ENCODE measurements around the gene PARP12.

Gene PARP12

GRCh38 chr7:140061607-140061930 is 1.2 kb downstream of the PARP12 start:
- Histone ChIP-seq H3K27me3 (replicated peaks; ENCODE audit: control insufficient read depth, insufficient read depth, low read length) (no peaks in the 10 kb centered on the region), H3K4me3 (replicated peaks; ENCODE audit: low read depth, low read length) (peak overlapping the region; percentile 77), H3K36me3 (ENCODE audit: control insufficient read depth, insufficient read depth, low read length) (no peaks in the 10 kb centered on the region)
- TF ChIP-seq, protein P1, sequence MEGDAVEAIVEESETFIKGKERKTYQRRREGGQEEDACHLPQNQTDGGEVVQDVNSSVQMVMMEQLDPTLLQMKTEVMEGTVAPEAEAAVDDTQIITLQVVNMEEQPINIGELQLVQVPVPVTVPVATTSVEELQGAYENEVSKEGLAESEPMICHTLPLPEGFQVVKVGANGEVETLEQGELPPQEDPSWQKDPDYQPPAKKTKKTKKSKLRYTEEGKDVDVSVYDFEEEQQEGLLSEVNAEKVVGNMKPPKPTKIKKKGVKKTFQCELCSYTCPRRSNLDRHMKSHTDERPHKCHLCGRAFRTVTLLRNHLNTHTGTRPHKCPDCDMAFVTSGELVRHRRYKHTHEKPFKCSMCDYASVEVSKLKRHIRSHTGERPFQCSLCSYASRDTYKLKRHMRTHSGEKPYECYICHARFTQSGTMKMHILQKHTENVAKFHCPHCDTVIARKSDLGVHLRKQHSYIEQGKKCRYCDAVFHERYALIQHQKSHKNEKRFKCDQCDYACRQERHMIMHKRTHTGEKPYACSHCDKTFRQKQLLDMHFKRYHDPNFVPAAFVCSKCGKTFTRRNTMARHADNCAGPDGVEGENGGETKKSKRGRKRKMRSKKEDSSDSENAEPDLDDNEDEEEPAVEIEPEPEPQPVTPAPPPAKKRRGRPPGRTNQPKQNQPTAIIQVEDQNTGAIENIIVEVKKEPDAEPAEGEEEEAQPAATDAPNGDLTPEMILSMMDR (IDR thresholded peaks at IDR 0.05; ENCODE audit: insufficient read depth, low read length, poor library complexity, severe bottlenecking) = no peak
- DNase-seq (ENCODE audit: extremely low read depth, insufficient read length) = no peak

- DNase-seq (ENCODE audit: extremely low read depth, insufficient read length) = no peak
- no peaks in the 10 kb centered on the region for H3K36me3 ChIP-seq (ENCODE audit: control insufficient read depth, insufficient read depth, low read length)
- H3K4me3 ChIP-seq (replicated peaks; ENCODE audit: low read depth, low read length) = peak overlapping the region; percentile 77
- H3K27me3 ChIP-seq (replicated peaks; ENCODE audit: control insufficient read depth, insufficient read depth, low read length) = no peaks in the 10 kb centered on the region
- TF ChIP-seq, protein P1 (IDR thresholded peaks at IDR 0.05; ENCODE audit: insufficient read depth, low read length, poor library complexity, severe bottlenecking) = no peak
Observed at GRCh38 chr7:140060788-140061606, 1.8 kb downstream of the PARP12 start.

DNA sequence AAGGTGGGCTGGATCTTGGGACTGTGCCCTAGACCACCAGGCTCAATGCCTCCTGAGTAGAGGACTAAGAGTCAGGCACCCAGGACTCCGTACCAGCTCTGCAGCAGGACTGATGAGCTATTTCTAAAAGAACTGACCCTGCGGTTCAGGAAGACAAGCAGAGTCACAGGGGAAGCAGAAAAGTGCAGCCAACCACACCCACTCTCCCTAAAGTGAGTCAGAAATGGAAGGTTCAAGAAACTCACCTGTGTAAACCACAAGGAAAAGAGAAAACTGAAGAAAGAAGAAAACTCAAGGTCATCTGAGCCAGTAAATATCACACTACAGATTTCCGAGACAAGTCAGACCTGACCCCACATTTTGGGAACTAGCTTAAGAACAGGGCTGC is 2.5 kb downstream of the PARP12 start:
- no peak for DNase-seq (ENCODE audit: extremely low read depth, insufficient read length)
- TF ChIP-seq, protein P1 (IDR thresholded peaks at IDR 0.05; ENCODE audit: insufficient read depth, low read length, poor library complexity, severe bottlenecking) = no peak
- Histone ChIP-seq H3K4me3 (replicated peaks; ENCODE audit: low read depth, low read length) (no peak overlapping the region), H3K36me3 (ENCODE audit: control insufficient read depth, insufficient read depth, low read length) (no peaks in the 10 kb centered on the region), H3K27me3 (replicated peaks; ENCODE audit: control insufficient read depth, insufficient read depth, low read length) (no peaks in the 10 kb centered on the region)

DNA sequence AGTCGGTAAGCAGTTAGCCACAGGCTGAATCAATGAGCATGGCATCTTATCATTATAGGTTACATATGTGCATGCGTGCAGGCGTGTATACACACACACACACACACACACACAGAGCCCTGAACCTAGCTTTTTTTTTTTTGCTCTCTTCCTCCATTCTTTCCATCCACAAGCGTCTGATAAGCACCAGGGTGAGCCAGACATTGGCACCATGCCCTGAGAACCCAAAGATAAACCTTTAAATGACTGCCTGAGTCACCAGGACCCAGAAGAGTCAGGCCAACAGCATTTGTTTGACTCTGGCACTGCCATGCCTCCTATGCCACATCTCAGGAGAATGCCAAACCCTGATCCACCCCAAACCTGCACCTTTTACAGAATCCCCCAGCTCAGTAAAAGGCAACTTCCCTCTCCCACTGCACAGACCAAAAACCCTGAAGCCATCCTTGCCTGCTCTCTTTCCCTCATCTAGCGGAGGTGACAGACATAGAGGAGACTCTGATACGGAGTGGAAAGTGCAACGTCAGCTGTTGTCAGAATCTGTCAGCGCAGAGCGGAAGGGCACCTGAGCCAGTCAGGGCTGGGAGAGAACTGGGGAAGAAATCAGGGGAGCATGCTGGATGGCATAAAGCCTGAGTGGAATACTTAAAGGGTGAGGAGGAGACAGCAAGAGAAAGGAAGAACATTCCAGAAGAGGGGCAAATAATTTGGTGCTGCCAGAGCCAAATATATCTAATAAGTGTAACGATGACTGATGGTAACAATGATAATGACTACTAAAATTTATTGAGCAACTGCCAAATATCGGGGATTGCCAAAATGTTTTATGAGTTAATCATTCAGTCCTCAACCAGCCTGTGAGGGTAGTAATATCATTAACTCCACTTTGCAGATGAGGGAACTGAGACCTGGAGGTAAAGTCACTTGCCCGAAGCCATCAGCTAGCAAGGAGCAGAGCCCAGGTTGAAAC is 3.2 kb downstream of the PARP12 start:
- Histone ChIP-seq H3K27me3 (replicated peaks; ENCODE audit: control insufficient read depth, insufficient read depth, low read length) (no peaks in the 10 kb centered on the region), H3K36me3 (ENCODE audit: control insufficient read depth, insufficient read depth, low read length) (no peaks in the 10 kb centered on the region), H3K4me3 (replicated peaks; ENCODE audit: low read depth, low read length) (no peak overlapping the region)
- DNase-seq (ENCODE audit: extremely low read depth, insufficient read length) = no peak
- TF ChIP-seq, protein P1 (IDR thresholded peaks at IDR 0.05; ENCODE audit: insufficient read depth, low read length, poor library complexity, severe bottlenecking) = no peak

DNA sequence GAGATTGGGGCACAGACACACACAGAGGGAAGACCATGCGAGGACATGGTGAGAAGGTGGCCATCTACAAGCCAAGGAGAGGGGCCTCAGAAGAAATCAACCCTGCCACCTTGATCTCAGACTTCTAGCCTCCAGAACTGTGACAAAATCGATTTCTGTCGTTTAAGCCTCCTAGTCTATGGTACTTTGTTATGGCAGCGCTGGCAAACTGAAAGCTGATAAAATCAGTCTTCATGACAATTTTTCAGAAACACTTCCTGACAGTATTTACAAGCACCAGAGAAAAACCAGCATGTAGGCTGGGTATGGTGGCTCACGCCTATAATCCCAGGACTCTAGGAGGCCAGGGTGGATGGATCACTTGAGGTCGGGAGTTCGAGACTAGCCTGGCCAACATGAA is 4.2 kb downstream of the PARP12 start:
- TF ChIP-seq, protein P1 (IDR thresholded peaks at IDR 0.05; ENCODE audit: insufficient read depth, low read length, poor library complexity, severe bottlenecking) = no peak
- DNase-seq (ENCODE audit: extremely low read depth, insufficient read length) = no peak
- no peaks in the 10 kb centered on the region for H3K27me3 ChIP-seq (replicated peaks; ENCODE audit: control insufficient read depth, insufficient read depth, low read length)
- H3K4me3 ChIP-seq (replicated peaks; ENCODE audit: low read depth, low read length) = no peak overlapping the region
- H3K36me3 ChIP-seq (ENCODE audit: control insufficient read depth, insufficient read depth, low read length) = no peaks in the 10 kb centered on the region
